Dedifferentiated amniotic fluid mesenchymal stem cell (primary cell): ENCODE measurements around the gene INCENP.
A peak's percentile ranks its signal among the peaks of the same experiment; 100 is the strongest.
"Not testable (repeated sequence)": the region's sequence is repeated elsewhere in the genome, so short reads cannot be mapped to it uniquely, and the experiment has no call there.

Experiments used
- DNase-seq: peaks from one replicate; pipeline ENCODE4 v3.0.0-alpha.2; 2016; ENCODE audit errors: extremely low spot score

INCENP gene

GRCh38 chr11:62123669-62124185, at the start of gene INCENP:
TSS of gene INCENP (plus strand) at chr11:62124011. CDS start at chr11:62128162, 4,151 bp downstream.
- DNase-seq = peak; percentile 100

GRCh38 chr11:62075438-62075837, 48.4 kb upstream of the INCENP start:
- no peak for DNase-seq

- no peak for DNase-seq
These were observed 46.7 kb upstream of the INCENP start for GRCh38 chr11:62077132-62077531.

GRCh38 chr11:62081378-62082291, 42.2 kb upstream of the INCENP start:
- peak; percentile 71 for DNase-seq

- DNase-seq = no peak
These were observed 41.5 kb upstream of the INCENP start for GRCh38 chr11:62082292-62082657.

GRCh38 chr11:62084801-62085200, 39.0 kb upstream of the INCENP start:
- DNase-seq = not testable (repeated sequence)

GRCh38 chr11:62087694-62088093, 36.1 kb upstream of the INCENP start:
- DNase-seq = no peak

GRCh38 chr11:62088331-62088933, 35.4 kb upstream of the INCENP start:
- no peak for DNase-seq

GRCh38 chr11:62103141-62103540, 20.7 kb upstream of the INCENP start:
- DNase-seq = no peak

GRCh38 chr11:62103986-62104385, 19.8 kb upstream of the INCENP start:
- no peak for DNase-seq

GRCh38 chr11:62104816-62105653, 18.8 kb upstream of the INCENP start:
- no peak for DNase-seq

GRCh38 chr11:62105667-62106191, 18.1 kb upstream of the INCENP start:
- peak; percentile 34 for DNase-seq

- peak; percentile 71 for DNase-seq
These were observed 15.6 kb upstream of the INCENP start for GRCh38 chr11:62108017-62108750.

- DNase-seq = peak; percentile 25
These were observed 14.8 kb upstream of the INCENP start for GRCh38 chr11:62108971-62109404.

GRCh38 chr11:62115085-62115694, 8.6 kb upstream of the INCENP start:
- DNase-seq = no peak

GRCh38 chr11:62116451-62116850, 7.4 kb upstream of the INCENP start:
- DNase-seq = no peak

GRCh38 chr11:62119569-62119968, 4.2 kb upstream of the INCENP start:
- no peak for DNase-seq

- DNase-seq = no peak
These were observed 3.8 kb upstream of the INCENP start for GRCh38 chr11:62120001-62120400.

- no peak for DNase-seq
These were observed 3.4 kb upstream of the INCENP start for GRCh38 chr11:62120431-62120830.

- no peak for DNase-seq
These were observed 1.7 kb upstream of the INCENP start for GRCh38 chr11:62122076-62122475.
